CD4-positive, alpha-beta T cell treated with Interferon alpha-2 for 1 hour (primary cell): ENCODE measurements around the gene GPATCH8.
A peak's percentile ranks its signal among the peaks of the same experiment; 100 is the strongest.

Source experiments
- DNase-seq, 2 donors: peaks; one replicate each; pipeline ENCODE4 v3.0.0-alpha.2; 2020 to 2022

GPATCH8 gene

GRCh38 chr17:44351961-44352827, 151.0 kb downstream of the GPATCH8 start:
- no peak for DNase-seq

- DNase-seq = no peak
Observed at GRCh38 chr17:44351464-44351863, 151.7 kb downstream of the GPATCH8 start.

GRCh38 chr17:44350733-44351226, 152.4 kb downstream of the GPATCH8 start:
- DNase-seq = peak; percentile 72 to 78

- no peak for DNase-seq
Observed at GRCh38 chr17:44349553-44350070, 153.6 kb downstream of the GPATCH8 start.

GRCh38 chr17:44348988-44349364, 154.2 kb downstream of the GPATCH8 start:
- DNase-seq = no peak

- DNase-seq = peak; percentile 23 to 74
Observed at GRCh38 chr17:44348234-44348987, 154.8 kb downstream of the GPATCH8 start.
